ENCODE results near the gene PLA2G6. TPM values are rescaled to one million over a fixed set of nuclear protein-coding genes. Genes with fewer than 3 reads are reported as not detected.

PLA2G6 gene
- total RNA-seq, 6 experiments from 2014 or later: 8.1 to 32.9 (median 19.8) TPM

DNA sequence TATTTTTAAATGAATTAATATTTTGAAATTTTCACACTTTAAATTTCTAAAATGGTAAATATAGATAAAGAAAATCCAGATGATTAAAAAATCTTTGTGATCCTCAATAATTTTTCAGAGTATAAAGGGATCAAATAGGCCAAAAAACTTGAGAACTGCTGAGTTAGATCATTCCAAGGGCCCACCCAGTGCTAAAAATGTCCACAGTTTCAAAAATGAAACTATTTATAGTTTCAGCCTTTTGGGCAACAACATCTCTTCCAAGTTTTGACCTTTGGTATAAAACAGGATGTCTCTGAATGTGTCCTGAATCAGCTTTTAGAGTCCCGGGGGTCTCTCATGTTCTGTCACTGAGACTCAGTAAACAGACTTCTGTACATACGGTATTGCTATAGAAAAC is 50.2 kb downstream of the PLA2G6 start:
- no peak overlapping the region for H3K27ac ChIP-seq
- intact Hi-C loops (cut with DNase I): no loop called here
- ATAC-seq (peak in 2 of 4 donors; percentile 16 to 18), DNase-seq (no peak)
- no peaks in the 10 kb centered on the region for H3K4me1 ChIP-seq
- 46% methylated on average over 2 of the region's 2 CpGs for WGBS (ENCODE audit: insufficient coverage, low coverage, low lambda C conversion rate, missing lambda C conversion rate)
- H3K9me3 ChIP-seq: no peaks in the 10 kb centered on the region
- H3K27me3 ChIP-seq: no peaks in the 10 kb centered on the region
- H3K4me3 ChIP-seq: no peak overlapping the region
- TF ChIP-seq POLR2A (IDR thresholded peaks at IDR 0.05) (no peak), CTCF (IDR thresholded peaks at IDR 0.05) (no peak)
- no peaks in the 10 kb centered on the region for H3K36me3 ChIP-seq

GRCh38 chr22:38129856-38130255 is 51.8 kb downstream of the PLA2G6 start:
- Histone ChIP-seq H3K27me3 (no peaks in the 10 kb centered on the region), H3K4me1 (no peaks in the 10 kb centered on the region), H3K9me3 (no peaks in the 10 kb centered on the region), H3K27ac (no peak overlapping the region), H3K36me3 (no peaks in the 10 kb centered on the region), H3K4me3 (no peak overlapping the region)
- WGBS (ENCODE audit: insufficient coverage, low coverage, low lambda C conversion rate, missing lambda C conversion rate): no CpG with 5 or more reads among the region's 9 CpGs
- intact Hi-C loops (cut with DNase I): no loop called here
- no peak for TF ChIP-seq CTCF (IDR thresholded peaks at IDR 0.05)
- TF ChIP-seq POLR2A (IDR thresholded peaks at IDR 0.05): no peak
- DNase-seq (peak in 1 of 3 donors; percentile 40), ATAC-seq (no peak)

- TF ChIP-seq CTCF (IDR thresholded peaks at IDR 0.05) (no peak), POLR2A (IDR thresholded peaks at IDR 0.05) (no peak)
- Histone ChIP-seq H3K36me3 (no peaks in the 10 kb centered on the region), H3K9me3 (no peaks in the 10 kb centered on the region), H3K27me3 (no peaks in the 10 kb centered on the region), H3K27ac (no peak overlapping the region), H3K4me3 (no peak overlapping the region), H3K4me1 (no peaks in the 10 kb centered on the region)
- DNase-seq (no peak), ATAC-seq (no peak)
- WGBS (ENCODE audit: insufficient coverage, low coverage, low lambda C conversion rate, missing lambda C conversion rate): 58% methylated on average over 2 of the region's 10 CpGs
- intact Hi-C loops (cut with DNase I): no loop called here
These were observed 52.6 kb downstream of the PLA2G6 start for GRCh38 chr22:38129021-38129420.

GRCh38 chr22:38127869-38128268 is 53.8 kb downstream of the PLA2G6 start:
- WGBS (ENCODE audit: insufficient coverage, low coverage, low lambda C conversion rate, missing lambda C conversion rate): no CpG with 5 or more reads among the region's 9 CpGs
- no peaks in the 10 kb centered on the region for H3K4me1 ChIP-seq
- TF ChIP-seq POLR2A (IDR thresholded peaks at IDR 0.05): no peak
- TF ChIP-seq CTCF (IDR thresholded peaks at IDR 0.05): no peak
- no peak overlapping the region for H3K27ac ChIP-seq
- no peaks in the 10 kb centered on the region for H3K27me3 ChIP-seq
- intact Hi-C loops (cut with DNase I): no loop called here
- DNase-seq (peak in 1 of 3 donors; percentile 48), ATAC-seq (peak in 2 of 4 donors; percentile 16 to 31)
- no peaks in the 10 kb centered on the region for H3K36me3 ChIP-seq
- no peaks in the 10 kb centered on the region for H3K9me3 ChIP-seq
- no peak overlapping the region for H3K4me3 ChIP-seq
